PFSK-1 (cell line): ENCODE measurements around the gene C2orf72.

Experiments
- POLR2AphosphoS5 ChIP-seq: IDR thresholded peaks from 2 replicates; pipeline ENCODE4 v1.6.1; 2012; ENCODE audit warnings: low read depth, mild to moderate bottlenecking, control low read depth, low read length, moderate library complexity
- SIN3A ChIP-seq: IDR thresholded peaks from 2 replicates; pipeline ENCODE4 v1.6.1; 2012; ENCODE audit warnings: mild to moderate bottlenecking, low read length, moderate library complexity, borderline replicate concordance; ENCODE audit not compliant: insufficient read depth

DNA sequence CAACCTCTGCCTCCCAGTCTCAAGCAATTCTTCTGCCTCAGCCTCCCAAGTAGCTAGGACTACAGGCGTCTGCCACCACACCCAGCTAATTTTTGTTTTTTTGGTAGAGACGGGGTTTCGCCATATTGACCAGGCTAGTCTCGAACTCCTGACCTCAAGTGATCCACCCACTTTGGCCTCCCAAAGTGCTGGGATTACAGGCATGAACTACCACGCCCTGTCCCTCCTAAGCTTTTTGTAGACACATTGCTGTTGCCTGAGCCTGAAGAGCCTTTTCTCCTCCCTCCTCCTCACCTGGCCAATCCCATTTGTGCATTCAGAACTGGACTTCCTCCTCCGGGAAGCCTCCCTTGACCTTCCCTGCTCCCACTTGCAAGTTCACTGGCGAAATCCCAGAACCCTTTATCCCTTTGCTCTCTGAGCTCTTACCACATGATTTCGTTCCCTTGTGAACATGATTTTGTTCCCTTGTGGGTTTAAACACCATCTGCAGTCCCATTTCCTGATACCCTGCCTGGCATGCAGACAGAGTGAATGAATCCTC lies 2.6 kb downstream of the C2orf72 start:
- TF ChIP-seq POLR2AphosphoS5 (no peak), SIN3A (no peak)
